Measurements from ENCODE around the gene MATR3.

- TF ChIP-seq POLR2A (IDR thresholded peaks at IDR 0.05; ENCODE audit: low read depth, low read length): no peak
- no peak for TF ChIP-seq TAF1 (IDR thresholded peaks at IDR 0.05; ENCODE audit: borderline replicate concordance, low read depth, low read length)
- TF ChIP-seq POLR2AphosphoS5 (IDR thresholded peaks at IDR 0.05; ENCODE audit: low read depth, low read length): no peak
These were observed 70.4 kb downstream of the MATR3 start for GRCh38 chr5:139363937-139364336.

Data from GM12892 (cell line).